GM21423 (cell line): ENCODE results near the gene TSHZ2.

Experiments used
- ATAC-seq: cut with Tn5 transposase; IDR thresholded peaks from one replicate; pipeline ENCODE4 v1.9.1; 2021; ENCODE audit warnings: mild to moderate bottlenecking, moderate library complexity; ENCODE audit not compliant: unreplicated experiment

The TSHZ2 gene

DNA sequence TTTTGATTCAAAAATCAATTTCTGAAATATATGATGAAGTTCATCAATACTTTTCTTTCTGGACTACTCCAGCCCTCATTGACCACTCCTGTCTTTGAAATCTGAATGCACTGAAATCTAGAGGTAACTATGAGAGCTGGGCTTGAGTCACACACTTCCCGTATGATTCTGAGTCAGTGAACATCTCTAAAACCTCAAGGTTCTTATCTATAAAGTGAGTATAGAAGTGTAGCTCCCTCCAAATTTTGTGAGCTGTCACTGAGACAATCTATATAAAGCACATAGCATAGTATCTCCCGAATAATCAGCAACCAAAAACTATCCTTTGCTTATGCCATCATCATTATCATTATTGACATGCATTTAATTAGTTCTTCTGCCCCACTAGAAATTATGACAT lies 182.4 kb downstream of the TSHZ2 start:
- ATAC-seq: no peak

DNA sequence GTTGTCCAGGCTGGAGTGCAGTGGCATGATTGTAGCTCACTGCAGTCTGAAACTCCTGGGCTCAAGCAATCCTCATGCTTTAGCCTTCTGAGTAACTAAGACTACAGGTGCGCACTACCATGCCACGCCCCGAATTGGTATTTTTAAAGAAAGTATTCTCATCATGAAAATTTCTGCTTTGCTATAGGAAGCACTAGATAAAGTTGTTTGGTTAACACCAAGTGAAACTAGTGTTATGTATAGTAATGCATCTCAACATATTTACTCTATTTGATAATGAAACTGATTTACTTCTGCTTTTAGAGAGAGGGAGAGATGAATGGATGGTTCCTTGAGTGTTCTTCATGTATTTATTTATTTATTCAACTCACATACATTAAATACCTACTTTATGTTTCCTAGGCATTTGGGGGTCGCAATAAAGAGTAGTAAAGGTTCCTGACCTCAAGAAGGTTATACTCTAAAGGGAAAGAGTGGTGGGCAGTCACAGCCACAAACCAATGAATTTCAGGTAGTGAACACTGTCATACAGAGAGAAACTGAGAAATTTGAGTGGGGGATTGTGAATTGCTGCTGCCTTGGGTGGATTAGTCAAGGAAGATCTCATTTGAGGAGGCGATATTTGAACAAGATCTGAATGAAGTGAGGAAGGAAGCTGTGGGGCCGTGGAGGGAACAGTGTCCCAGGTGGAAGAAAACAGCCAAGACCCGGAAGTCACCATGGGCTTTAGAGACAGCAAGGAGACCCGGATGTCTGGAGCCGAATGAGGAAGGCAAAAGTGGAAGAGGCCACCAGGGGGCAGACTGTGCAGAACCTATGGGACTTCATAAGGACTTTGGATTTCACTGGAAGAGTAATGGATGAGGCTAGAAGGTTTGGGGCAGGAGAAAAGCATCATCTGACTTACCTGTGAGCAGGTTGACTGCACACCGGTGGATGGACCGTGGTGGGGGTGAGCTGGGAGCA lies 185.6 kb downstream of the TSHZ2 start:
- peak; percentile 55 for ATAC-seq

DNA sequence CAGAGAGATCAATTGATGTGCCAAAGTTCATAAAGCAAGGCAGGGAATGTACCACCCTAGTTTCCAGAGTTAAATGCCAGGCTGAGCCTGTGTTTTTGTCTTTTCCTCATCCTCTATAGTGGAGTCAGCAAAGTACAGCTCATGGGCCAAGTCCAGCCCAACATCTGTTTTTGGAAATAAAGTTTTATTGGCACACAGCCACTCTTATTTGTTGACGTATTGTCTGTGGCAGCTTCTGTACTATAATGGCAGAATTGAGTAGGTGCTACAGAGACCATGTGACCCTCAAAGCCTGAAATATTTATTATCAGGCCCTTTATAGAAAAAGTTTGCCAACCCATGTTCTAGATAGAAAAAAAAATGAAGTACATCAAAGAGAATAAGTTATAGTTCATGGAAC lies 187.0 kb downstream of the TSHZ2 start:
- no peak for ATAC-seq

DNA sequence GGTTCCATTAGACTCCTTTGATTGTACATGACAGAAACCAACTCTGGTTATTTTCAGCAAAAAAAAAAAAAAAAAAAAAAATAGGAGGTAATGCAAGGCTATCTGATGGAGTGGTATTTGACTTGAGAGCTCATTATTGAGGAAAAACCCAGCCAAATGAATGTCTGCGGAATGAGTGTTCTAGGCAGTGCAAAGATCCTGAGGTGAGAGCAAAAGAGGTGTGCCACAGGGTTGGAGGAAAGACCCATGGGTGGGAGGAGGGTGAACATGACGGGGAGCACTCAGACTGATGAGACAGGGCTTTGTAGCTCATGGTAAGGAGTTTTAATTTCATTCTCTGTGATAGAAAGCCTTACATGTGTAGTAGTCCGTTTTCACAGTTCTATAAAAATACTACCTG lies 188.9 kb downstream of the TSHZ2 start:
- ATAC-seq: no peak

DNA sequence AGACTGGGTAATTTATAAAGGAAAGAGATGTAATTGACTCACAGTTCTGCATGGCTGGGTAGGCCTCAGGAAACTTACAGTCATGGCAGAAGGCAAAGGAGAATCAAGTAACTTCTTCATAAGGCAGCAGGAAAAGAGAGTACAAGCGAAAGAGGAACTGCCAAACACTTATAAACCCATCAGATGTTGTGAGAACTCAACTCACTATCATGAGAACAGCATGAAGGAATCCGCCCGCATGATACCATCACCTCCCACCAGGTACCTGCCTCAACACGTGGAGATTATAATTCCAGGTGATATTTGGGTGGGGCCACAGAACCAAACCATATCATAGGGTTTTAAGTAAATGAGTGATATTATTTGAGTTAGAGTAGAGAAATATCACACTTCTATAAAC lies 189.3 kb downstream of the TSHZ2 start:
- ATAC-seq: no peak

DNA sequence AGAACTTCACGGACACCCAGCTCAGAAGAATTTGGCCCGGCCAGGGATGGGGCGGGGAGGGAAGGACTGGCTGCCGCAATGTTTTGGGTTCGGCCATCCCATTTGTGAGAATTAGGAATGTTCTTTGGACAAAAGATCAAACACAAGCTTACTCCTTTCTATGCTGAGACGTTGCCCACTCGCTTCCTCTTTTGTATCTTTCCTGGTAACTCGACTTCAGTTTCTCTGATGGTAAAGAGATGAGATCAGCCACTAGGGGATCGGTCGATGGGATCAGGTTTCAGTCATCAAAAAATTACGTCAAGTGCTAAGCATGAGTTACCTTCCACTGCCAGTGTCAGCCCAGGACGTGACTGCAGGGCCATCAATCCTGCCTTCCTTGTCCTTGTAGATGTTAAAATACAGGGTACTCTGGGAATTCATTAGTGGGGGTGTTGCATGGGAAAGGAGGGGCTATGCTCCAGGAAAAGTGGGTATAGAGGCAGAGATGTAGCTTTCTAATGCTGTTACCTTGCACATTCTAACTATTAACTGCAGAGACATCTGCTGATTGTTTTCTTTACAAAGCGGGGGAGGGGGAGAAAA lies 190.2 kb downstream of the TSHZ2 start:
- no peak for ATAC-seq

DNA sequence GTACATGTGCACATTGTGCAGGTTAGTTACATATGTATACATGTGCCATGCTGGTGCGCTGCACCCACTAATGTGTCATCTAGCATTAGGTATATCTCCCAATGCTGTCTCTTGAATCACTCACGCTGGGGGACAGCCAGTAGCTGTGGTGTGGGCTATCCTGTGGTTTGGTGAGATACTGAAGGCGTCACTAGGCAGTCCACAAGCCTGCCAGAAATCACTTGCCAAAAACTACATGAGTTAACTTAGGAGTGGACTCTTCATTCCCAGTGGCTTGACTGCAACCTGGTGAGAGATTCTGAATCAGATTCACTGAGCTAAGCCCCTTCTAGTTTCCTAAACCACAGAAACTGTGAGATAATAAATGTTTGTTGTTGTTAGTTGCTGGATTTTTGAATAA lies 191.3 kb downstream of the TSHZ2 start:
- no peak for ATAC-seq

DNA sequence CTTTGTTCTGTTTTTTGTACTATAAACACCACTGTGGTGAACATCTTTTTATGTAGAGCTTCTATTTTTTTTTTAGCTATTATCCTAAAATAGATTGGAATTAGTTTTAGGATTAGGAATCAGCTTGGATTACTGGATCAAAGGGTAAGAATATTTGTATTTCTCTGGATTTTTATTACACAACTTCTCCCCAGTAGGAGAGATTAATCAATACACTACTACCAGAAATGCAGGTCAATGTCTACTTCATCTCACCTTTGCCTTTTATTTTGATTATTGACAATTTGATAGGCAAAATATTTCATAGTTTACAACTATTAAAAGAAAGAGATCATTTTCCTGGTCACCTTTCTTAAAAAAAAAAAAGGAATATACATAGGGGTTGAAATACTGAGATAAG lies 191.9 kb downstream of the TSHZ2 start:
- no peak for ATAC-seq

DNA sequence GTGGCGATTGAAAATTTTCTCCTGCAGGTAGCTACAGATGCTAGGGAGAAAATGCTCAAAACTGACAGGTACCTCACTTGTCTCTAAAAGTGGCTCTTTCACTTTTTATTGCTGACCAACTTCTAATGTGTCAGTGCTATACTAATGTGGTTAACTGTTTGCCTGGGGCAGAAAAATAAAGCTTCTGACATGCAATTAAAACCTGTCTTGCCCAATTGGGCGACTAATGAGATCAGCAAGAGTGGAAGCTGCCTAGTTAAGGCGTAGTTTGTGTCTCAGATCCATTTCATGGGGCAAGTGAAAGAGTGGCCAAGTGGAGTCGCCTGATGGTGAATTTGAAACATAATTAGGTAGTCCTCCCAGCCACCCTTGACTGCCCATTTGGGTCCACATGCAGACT lies 193.3 kb downstream of the TSHZ2 start:
- no peak for ATAC-seq

DNA sequence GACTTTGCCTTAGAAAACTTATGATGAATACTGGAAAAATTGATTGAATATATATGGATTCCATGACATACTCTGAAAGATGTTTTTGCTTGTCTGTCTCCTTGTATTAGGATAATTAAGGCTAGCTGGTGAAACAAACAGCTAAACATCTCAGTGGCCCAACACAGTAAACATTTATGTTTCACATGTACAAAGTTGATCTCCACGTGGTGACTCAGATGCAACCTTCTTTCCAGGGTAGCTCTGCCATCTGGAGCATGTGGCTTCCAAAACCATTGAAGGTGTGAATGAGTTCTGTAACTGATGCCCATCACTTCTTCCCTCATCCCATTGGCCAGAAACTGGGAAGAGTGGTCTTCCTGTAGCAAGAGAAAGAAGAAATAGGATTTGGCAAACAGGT lies 196.3 kb downstream of the TSHZ2 start:
- no peak for ATAC-seq

DNA sequence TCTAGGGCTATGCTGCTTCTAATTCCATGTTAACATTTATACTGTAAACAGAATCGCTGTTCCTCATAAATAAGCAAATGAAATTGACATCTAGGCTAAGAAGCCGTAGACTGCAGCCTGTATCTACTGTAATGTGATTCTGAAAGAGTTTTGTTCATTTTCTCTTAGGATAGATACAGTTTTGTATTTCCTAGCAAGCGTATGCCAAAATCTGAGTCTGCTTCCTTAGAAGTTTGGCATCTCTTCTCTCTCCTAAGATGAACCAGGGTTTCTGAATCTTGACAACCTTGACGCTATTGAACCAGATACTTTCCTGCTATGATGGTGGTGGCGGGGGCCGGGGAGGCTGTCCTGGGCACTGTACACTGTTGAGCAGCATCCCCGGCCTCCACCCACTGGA lies 198.0 kb downstream of the TSHZ2 start:
- ATAC-seq: no peak

DNA sequence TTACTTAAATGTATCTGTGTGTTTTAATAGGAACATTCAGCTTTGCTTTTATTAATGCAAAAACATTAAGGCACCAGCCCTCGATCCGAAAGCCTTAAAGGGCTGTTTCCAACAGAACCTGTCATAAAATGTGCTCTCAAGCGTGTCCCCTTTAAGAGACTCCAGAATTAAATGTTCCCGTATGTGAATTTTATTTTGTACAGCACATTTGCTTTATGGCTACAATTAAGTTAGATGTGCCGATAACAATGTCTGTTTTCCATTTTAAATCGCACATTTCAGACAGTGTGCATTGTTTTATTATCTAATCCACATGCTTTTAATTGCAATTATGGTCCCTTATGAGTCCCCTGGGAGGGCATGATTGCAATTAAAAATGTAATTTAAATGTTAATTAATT lies 198.9 kb downstream of the TSHZ2 start:
- no peak for ATAC-seq

DNA sequence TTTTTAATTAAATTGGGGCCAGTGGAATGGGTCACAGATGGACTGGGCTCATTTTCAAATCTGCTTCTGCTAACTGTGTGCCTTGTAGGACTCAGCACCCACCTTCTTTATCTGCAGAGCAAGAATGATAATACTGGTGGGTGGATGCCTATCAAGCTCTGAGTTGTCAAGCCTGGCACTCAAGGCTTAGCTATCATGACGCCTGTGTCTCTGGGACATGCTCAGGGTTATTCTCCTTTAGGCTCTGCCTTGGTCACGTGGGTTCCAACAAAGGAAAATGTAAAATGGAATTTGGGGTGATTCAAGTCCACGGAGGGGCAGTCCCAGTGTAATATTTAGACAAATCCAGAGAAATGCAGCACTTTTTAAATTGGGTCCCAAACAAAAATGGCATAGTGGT lies 202.3 kb downstream of the TSHZ2 start:
- no peak for ATAC-seq

DNA sequence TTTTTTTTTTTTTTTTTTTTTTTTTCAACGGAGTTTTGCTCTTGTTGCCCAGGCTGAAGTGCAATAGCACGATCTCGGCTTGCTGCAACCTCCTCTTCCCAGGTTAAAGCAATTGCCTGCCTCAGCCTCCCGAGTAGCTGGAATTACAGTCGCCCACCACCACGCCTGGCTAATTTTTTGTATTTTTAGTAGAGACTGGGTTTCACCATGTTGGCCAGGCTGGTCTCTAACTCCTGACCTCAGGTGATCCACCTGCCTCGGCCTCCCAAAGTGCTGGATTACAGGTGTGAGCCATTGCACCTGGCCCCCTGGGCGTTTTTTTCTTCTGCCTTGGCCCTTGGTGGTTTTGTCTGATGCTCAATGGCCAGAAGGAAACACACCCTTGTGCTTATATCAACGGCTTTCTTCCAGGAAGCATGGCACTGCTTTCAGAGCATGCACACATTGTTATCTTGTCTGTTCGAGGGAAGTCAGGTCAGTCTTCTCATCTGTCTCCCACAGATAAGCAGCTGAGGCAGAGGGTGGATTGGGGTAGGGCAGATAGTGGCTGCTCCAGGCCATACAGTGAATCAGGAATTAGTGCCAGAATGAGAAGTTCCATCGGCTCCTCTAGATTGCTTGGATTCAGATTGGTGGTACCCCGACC lies 203.1 kb downstream of the TSHZ2 start:
- no peak for ATAC-seq

DNA sequence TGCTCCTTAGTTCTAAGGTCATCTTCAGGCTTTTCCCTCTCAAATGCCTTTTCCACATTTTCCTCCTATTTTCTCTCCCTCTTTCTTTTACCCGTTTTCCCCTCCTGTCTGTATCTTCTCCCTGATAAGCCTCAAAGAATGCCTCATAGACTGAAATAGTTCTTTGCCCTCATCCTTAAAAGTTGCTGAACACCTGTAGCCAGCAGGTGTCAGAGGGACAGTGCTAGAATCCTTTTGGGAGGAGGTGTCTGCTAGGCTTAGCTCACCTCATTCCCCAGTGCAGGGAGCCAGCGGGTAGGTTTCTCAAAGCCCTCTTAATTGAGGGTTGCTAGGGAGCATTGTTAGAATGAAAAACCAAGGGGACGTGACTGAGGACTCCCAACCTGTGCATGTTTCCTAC lies 204.0 kb downstream of the TSHZ2 start:
- ATAC-seq: no peak

DNA sequence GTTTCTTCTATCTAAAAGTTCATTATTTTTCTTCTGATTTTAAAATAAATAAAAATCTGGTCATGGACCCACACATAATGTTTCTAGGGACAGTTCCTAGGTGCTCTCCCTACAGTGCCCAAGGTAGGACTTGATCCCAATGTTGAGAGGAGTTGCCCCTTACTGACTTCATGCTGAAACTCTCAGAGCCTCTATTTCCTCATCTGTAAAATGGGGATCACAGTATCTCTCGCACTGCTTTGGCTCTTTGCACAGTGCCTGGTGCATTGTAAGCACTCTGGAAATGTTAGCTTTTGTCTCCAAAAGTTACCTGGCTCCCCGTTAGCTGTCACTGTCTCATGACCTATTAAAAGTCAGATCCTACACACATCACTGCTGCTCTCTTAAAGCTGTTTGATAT lies 205.5 kb downstream of the TSHZ2 start:
- ATAC-seq: no peak

DNA sequence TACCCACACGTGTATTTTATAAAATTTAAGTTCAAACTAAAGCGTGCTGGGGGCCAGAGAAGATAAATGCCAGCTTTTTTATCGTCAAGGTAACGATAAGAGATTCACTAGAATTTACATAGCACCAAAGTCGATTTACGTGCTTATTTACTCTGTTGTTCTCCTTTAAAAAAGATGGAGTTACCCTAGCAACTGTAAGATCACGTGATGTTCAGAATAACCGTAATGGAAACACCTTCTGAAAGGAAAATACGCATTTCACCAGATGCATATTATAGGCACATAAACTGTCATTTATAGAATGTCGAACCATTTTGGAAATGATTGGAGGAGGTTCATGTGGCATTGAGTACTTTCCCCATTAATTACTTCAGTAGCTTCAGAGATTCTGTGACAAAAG lies 207.6 kb downstream of the TSHZ2 start:
- no peak for ATAC-seq

DNA sequence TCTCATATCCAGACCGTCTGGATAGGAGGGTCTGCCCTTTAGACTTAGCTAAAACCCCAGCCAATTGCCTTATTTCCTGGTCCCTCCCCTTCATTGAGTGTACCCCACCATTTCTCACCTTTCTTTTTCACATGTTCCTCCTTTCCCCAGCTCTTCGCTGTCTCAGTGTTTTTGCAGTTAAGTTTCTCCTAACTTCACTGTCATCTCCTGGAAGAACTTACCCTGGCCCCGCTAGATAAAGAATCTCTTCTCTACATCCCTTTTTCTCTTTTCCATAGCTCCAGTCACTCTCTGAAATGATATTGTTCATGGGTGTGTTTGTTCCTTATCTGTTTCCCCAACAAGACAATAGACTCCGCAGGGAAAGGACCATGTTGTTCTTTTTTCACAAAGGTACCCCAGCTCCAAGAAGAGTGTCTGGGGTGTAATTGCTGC lies 208.8 kb downstream of the TSHZ2 start:
- no peak for ATAC-seq

DNA sequence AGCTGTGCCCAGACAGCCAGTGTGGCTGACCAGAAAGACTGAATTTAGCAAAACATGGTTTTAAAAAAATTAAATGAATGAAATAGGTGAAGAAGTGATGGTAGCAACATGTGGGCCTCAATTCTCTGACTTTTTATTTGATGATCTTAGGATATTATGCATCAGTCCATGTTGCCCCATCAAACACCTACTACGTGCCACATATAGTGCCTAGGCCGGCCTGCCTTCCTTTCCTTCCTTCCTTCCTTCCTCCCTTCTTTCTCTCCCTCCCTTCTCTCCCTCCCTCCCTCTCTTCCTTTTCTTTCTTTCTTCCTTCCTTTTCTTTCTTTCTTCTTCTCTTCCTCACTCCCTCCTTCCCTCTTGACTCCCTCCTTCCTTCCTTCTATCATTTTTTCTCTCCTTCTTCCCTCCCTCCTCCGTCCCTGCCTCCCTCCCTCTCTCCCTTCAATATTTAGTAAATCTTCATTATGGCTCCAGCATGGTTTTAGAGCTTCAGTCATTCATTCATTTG lies 209.8 kb downstream of the TSHZ2 start:
- ATAC-seq: no peak

DNA sequence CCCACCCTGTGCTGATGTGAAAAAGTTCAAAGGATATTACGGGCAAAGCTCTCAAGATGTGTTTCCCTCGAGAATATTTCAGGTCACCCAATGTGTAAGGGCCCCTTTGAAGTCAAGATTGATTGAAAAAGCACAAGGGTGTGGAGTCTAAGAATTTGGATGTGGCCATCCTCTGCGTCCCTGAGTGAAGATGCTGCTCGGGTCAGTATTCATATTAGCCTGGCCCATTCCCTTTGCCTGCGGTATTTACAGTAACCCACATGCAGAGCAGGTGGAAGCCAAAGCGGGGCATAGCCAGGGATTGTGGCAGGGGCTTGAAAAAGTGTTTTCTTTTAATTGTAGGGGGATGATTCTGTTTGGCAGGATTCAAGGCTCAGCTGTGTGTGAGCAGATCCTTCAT lies 211.0 kb downstream of the TSHZ2 start:
- no peak for ATAC-seq

DNA sequence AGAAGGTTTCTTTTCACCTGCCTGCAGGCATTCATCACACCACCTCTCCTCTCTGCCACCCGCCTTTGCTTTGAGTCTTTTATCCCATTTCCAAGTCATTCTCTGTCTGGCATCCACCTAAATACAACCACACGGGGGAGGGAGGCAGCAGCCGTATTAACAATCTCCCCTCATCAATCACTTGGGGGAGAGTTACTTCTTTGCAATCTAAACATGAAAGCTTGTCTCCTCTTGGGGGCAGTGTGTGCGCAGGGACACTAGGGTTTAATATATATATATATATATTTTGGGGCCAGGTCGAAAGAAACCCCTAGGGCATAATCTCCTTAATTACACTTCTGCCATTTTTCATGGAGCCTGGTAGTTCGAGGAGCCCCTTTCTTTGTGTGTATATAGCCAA lies 214.5 kb downstream of the TSHZ2 start:
- no peak for ATAC-seq
